Suprapubic skin (tissue), 3 donors: Measurements from ENCODE around the gene RPAP2.

Experiments
- CTCF ChIP-seq, 2 donors: fragments of 200-600 bp in 1 of 2; fragments of 450-650 bp in 1 of 2; sonication (generic) in 1 of 2; IDR thresholded peaks; one replicate each; pipeline ENCODE4 v1.5.1; 2016 to 2019; ENCODE audit warnings: antibody characterized with exemption in 2 of 2, mild to moderate bottlenecking in 1 of 2, moderate library complexity in 1 of 2
- POLR2A ChIP-seq, 2 donors: fragments of 450-650 bp; IDR thresholded peaks; one replicate each; pipeline ENCODE4 v1.6.1; 2017; ENCODE audit warnings: antibody characterized with exemption in 2 of 2, mild to moderate bottlenecking in 2 of 2, moderate library complexity in 2 of 2

GRCh38 chr1:92273039-92273438 is 25.8 kb upstream of the RPAP2 start:
- TF ChIP-seq CTCF (IDR thresholded peaks at IDR 0.05) (no peak), POLR2A (IDR thresholded peaks at IDR 0.05) (no peak)
